HEK293T (cell line): ENCODE data around the gene POU1F1.
"Not testable (repeated sequence)": the region's sequence is repeated elsewhere in the genome, so short reads cannot be mapped to it uniquely, and the experiment has no call there.

Experiments used
- CTCF ChIA-PET: fragments of 350-600 bp; formaldehyde crosslinking; extraction: SDS; loops from one replicate; lab custom pipeline; 2021; ENCODE audit warnings: antibody characterized with exemption, inconsistent platforms; lab: Yijun Ruan, JAX
- POLR2A ChIA-PET: fragments of 350-600 bp; formaldehyde crosslinking; extraction: SDS; loops from one replicate; lab custom pipeline; 2020; ENCODE audit warnings: antibody characterized with exemption, inconsistent platforms; lab: Yijun Ruan, JAX
- DNase-seq: peaks from one replicate; pipeline ENCODE4 v3.0.0; 2012; ENCODE audit warnings: mixed read lengths; ENCODE audit errors: extremely low spot score
- ARNT ChIP-seq: fragments of 450-650 bp; IDR thresholded peaks from 2 replicates; pipeline ENCODE4 v1.6.1; 2017; ENCODE audit warnings: mild to moderate bottlenecking
- BHLHE40 ChIP-seq: fragments of 450-650 bp; IDR thresholded peaks from 2 replicates; pipeline ENCODE4 v1.6.1; 2016; ENCODE audit warnings: mild to moderate bottlenecking, moderate library complexity, borderline replicate concordance
- CTBP1 ChIP-seq: fragments of 450-650 bp; IDR thresholded peaks from 2 replicates; pipeline ENCODE4 v1.6.1; 2016; ENCODE audit warnings: borderline replicate concordance
- ELF4 ChIP-seq: fragments of 450-650 bp; IDR thresholded peaks from 2 replicates; pipeline ENCODE4 v1.6.1; 2017; ENCODE audit warnings: antibody characterized with exemption
- FOXA1 ChIP-seq: fragments of 450-650 bp; IDR thresholded peaks from 2 replicates; pipeline ENCODE4 v1.6.1; 2016; ENCODE audit warnings: mild to moderate bottlenecking
- FOXK2 ChIP-seq: fragments of 450-650 bp; IDR thresholded peaks from 2 replicates; pipeline ENCODE4 v1.6.1; 2016; ENCODE audit warnings: mild to moderate bottlenecking
- FOXM1 ChIP-seq: fragments of 450-650 bp; IDR thresholded peaks from 2 replicates; pipeline ENCODE4 v1.6.1; 2017; ENCODE audit warnings: mild to moderate bottlenecking, borderline replicate concordance
- HDGF ChIP-seq: fragments of 450-650 bp; IDR thresholded peaks from 2 replicates; pipeline ENCODE4 v1.6.1; 2017; ENCODE audit warnings: antibody characterized with exemption, borderline replicate concordance
- L3MBTL2 ChIP-seq: fragments of 450-650 bp; conservative IDR thresholded peaks from 2 replicates; pipeline ENCODE4 v1.6.1; 2016; ENCODE audit warnings: mild to moderate bottlenecking
- LEF1 ChIP-seq: fragments of 450-650 bp; IDR thresholded peaks from 2 replicates; pipeline ENCODE4 v1.6.1; 2017; ENCODE audit warnings: mild to moderate bottlenecking, borderline replicate concordance
- NFRKB ChIP-seq: fragments of 450-650 bp; IDR thresholded peaks from 2 replicates; pipeline ENCODE4 v1.6.1; 2016; ENCODE audit warnings: mild to moderate bottlenecking, moderate library complexity
- SP1 ChIP-seq: fragments of 450-650 bp; IDR thresholded peaks from 2 replicates; pipeline ENCODE4 v1.6.1; 2017
- SUZ12 ChIP-seq: fragments of 450-650 bp; IDR thresholded peaks from 2 replicates; pipeline ENCODE4 v1.6.1; 2016; ENCODE audit warnings: mild to moderate bottlenecking
- TARDBP ChIP-seq: fragments of 450-650 bp; IDR thresholded peaks from 2 replicates; pipeline ENCODE4 v1.6.1; 2016
- ZNF384 ChIP-seq: fragments of 450-650 bp; IDR thresholded peaks from 2 replicates; pipeline ENCODE4 v1.6.1; 2016
- TF ChIP-seq, protein P1 (sequence below): fragments of 450-650 bp; IDR thresholded peaks from 2 replicates; pipeline ENCODE4 v1.6.1; 2016

Gene POU1F1

DNA sequence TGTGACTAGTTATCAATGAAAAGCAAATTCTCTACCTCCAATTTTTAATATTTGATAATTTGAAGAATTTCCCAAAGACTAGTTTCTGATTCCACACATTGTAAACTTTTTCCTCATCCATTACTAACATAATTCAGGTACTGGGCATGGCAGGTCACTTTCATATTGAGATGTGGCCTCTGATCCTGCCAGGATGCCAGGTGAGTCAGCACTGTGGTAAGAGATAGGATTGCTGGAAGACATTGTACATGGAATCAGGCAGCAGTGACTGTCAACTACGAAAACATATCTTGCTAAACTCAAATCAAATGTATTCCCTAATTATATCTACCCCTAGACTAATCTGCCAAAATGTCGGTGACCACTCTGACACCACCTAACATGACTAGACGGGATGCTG, 33.2 kb upstream of the POU1F1 start:
- POLR2A ChIA-PET = no interaction called here
- no peak for DNase-seq
- TF ChIP-seq FOXA1 = no peak
- TF ChIP-seq NFRKB = no peak
- TF ChIP-seq FOXM1 = no peak
- no peak for TF ChIP-seq CTBP1
- no peak for TF ChIP-seq BHLHE40
- no peak for TF ChIP-seq FOXK2
- no peak for TF ChIP-seq TARDBP
- TF ChIP-seq SP1 = no peak
- TF ChIP-seq SUZ12 = no peak
- no peak for TF ChIP-seq ARNT
- no peak for TF ChIP-seq LEF1
- no peak for TF ChIP-seq L3MBTL2
- no peak for TF ChIP-seq HDGF
- no peak for TF ChIP-seq ZNF384
- CTCF ChIA-PET = no interaction called here

DNA sequence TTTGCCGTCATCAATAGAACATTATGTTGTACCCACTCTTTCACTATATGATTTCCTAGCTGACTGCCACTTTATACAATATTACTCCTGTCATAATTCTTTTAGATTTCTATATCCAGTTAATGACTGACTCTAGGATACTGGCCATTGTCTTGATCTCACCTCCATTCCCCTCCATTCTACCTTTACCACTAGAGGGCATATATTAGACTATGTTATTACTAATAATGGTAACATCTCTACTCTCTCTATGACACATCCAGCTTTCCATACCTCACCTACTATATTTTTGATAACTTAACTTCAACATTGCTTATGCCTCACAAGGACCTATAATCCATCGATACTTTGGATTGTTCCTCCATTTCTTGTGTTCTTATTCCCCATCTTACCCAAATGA, 31.4 kb upstream of the POU1F1 start:
- DNase-seq = no peak
- ChIA-PET CTCF (no interaction called here), POLR2A (no interaction called here)
- TF ChIP-seq BHLHE40 = no peak
- no peak for TF ChIP-seq FOXA1
- TF ChIP-seq LEF1 = no peak
- TF ChIP-seq ZNF384 = no peak
- no peak for TF ChIP-seq ELF4

GRCh38 chr3:87305517-87305916, 29.1 kb upstream of the POU1F1 start:
- POLR2A ChIA-PET = no interaction called here
- CTCF ChIA-PET = no interaction called here
- TF ChIP-seq, protein P1, sequence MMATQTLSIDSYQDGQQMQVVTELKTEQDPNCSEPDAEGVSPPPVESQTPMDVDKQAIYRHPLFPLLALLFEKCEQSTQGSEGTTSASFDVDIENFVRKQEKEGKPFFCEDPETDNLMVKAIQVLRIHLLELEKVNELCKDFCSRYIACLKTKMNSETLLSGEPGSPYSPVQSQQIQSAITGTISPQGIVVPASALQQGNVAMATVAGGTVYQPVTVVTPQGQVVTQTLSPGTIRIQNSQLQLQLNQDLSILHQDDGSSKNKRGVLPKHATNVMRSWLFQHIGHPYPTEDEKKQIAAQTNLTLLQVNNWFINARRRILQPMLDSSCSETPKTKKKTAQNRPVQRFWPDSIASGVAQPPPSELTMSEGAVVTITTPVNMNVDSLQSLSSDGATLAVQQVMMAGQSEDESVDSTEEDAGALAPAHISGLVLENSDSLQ = no peak
- TF ChIP-seq L3MBTL2 (no peak), ARNT (no peak), SUZ12 (no peak), SP1 (no peak), BHLHE40 (no peak), LEF1 (no peak)
- DNase-seq = no peak

DNA sequence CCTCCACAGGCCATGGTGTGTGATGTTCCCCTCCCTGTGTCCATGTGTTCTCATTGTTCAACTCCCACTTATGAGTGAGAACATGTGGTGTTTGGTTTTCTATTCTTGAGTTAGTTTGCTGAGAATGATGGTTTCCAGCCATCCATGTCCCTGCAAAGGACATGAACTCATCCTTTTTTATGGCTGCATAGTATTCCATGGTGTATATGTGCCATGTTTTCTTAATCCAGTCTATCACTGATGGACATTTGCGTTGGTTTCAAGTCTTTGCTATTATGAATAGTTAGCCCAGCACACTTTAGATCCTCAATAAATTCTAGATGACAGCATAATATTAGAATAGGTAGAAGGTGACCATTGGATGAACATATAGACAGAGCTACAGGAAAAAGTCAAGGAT, 28.6 kb upstream of the POU1F1 start:
- DNase-seq, POLR2A ChIA-PET, CTCF ChIA-PET: not testable (repeated sequence)

GRCh38 chr3:87298111-87298718, 21.8 kb upstream of the POU1F1 start:
- TF ChIP-seq L3MBTL2 = no peak
- no peak for TF ChIP-seq ARNT
- TF ChIP-seq HDGF = no peak
- no peak for TF ChIP-seq LEF1
- TF ChIP-seq SP1 = no peak
- no peak for TF ChIP-seq FOXA1
- TF ChIP-seq BHLHE40 = no peak
- DNase-seq = peak; percentile 20
- POLR2A ChIA-PET = no interaction called here
- CTCF ChIA-PET = interaction anchor here (0.5 to 1.4 kb wide), 4 partner anchors 13 to 754 kb away, joined by 3 to 5 read pairs (median 4); no protein-coding TSS in a partner anchor

GRCh38 chr3:87288446-87288845, 12.1 kb upstream of the POU1F1 start:
- ChIA-PET POLR2A (no interaction called here), CTCF (no interaction called here)
- no peak for TF ChIP-seq SP1
- TF ChIP-seq FOXK2 = no peak
- TF ChIP-seq, protein P1 = no peak
- no peak for TF ChIP-seq FOXM1
- TF ChIP-seq HDGF = no peak
- no peak for TF ChIP-seq CTBP1
- TF ChIP-seq BHLHE40 = no peak
- TF ChIP-seq FOXA1 = no peak
- no peak for TF ChIP-seq SUZ12
- TF ChIP-seq TARDBP = no peak
- no peak for TF ChIP-seq ZNF384
- no peak for TF ChIP-seq ARNT
- no peak for TF ChIP-seq LEF1
- no peak for TF ChIP-seq ELF4
- no peak for TF ChIP-seq NFRKB
- no peak for TF ChIP-seq L3MBTL2
- no peak for DNase-seq

- ChIA-PET POLR2A (no interaction called here), CTCF (interaction anchor here (0.6 kb wide), 1 partner anchor 66 kb away, joined by 3 read pairs; no protein-coding TSS in a partner anchor)
- TF ChIP-seq L3MBTL2 (no peak), FOXA1 (no peak), FOXM1 (no peak), NFRKB (no peak), CTBP1 (no peak), SUZ12 (no peak), SP1 (no peak), LEF1 (no peak), ARNT (no peak), ELF4 (no peak), BHLHE40 (no peak), ZNF384 (no peak), TARDBP (no peak), HDGF (no peak), FOXK2 (no peak)
- TF ChIP-seq, protein P1 = no peak
- no peak for DNase-seq
These were observed 10.6 kb upstream of the POU1F1 start for GRCh38 chr3:87287011-87287410.
